Activated T-cell treated with anti-CD3 and anti-CD28 coated beads, Interleukin-2, amount 50 U/mL, for 24 hours (primary cell): ENCODE data around the gene NEXN.
A peak's percentile ranks its signal among the peaks of the same experiment; 100 is the strongest.

Source experiments
- DNase-seq: peaks from one replicate; pipeline ENCODE4 v3.0.0-alpha.2; 2020
- H3K27ac Mint-ChIP-seq: 2 replicates; pipeline ENCODE4 v1.8.0; 2020; ENCODE audit warnings: mild to moderate bottlenecking, mixed read lengths
- H3K27me3 Mint-ChIP-seq: 2 replicates; pipeline ENCODE4 v1.8.0; 2020; ENCODE audit warnings: mixed read lengths
- H3K36me3 Mint-ChIP-seq: 2 replicates; pipeline ENCODE4 v1.8.0; 2020; ENCODE audit warnings: low read depth, mixed read lengths
- H3K4me1 Mint-ChIP-seq: 2 replicates; pipeline ENCODE4 v1.8.0; 2020; ENCODE audit warnings: low read depth, mixed read lengths
- H3K4me3 Mint-ChIP-seq: 2 replicates; pipeline ENCODE4 v1.8.0; 2020; ENCODE audit warnings: mild to moderate bottlenecking, moderate library complexity, mixed read lengths
- H3K9me3 Mint-ChIP-seq: 2 replicates; pipeline ENCODE4 v1.8.0; 2020; ENCODE audit warnings: mixed read lengths

NEXN gene

DNA sequence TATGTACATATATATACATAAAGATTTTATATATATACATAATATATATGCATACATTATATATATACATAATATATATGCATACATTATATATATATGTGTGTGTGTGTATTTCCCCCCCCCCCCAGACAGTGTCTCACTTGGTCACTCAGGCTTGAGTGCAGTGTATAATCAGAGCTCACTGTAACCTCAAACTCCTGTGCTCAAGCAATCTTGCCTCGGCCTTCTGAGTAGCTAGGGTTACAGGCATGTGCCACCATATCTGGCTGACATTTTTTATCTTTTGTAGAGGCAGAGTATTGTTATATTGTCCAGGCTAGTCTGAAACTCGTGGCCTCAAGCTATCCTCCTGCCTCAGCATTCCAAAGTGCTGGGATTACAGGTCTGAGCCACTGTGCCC, 99.5 kb downstream of the NEXN start:
- Mint-ChIP-seq H3K9me3 (no peaks in the 10 kb centered on the region), H3K4me3 (no peak overlapping the region), H3K27ac (no peak overlapping the region), H3K27me3 (no peaks in the 10 kb centered on the region), H3K4me1 (peaks cover 69% of the 10 kb centered on the region), H3K36me3 (peaks cover 36% of the 10 kb centered on the region)
- DNase-seq: no peak

DNA sequence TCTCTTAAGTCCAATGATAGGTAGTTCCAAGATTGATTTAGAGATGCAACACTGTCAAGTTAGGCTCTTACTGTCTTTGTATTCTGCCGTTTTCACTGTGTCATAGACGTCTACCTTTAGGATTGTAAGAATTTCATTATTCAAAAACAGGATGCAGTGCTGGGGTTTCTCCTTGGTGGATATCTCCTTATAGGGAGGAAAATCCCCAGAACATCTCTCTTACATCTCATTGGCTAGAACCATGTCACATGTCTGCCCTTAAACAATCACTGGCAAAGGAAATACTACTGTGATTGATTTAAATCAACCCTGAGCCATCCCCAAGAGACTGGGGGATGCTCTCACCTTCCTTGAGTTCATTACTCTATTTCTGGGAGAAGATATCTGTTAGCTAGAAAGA, 101.3 kb downstream of the NEXN start:
- DNase-seq: no peak
- Mint-ChIP-seq H3K36me3 (peaks cover 31% of the 10 kb centered on the region), H3K9me3 (no peaks in the 10 kb centered on the region), H3K4me3 (no peak overlapping the region), H3K27me3 (no peaks in the 10 kb centered on the region), H3K4me1 (peaks cover 57% of the 10 kb centered on the region), H3K27ac (no peak overlapping the region)

DNA sequence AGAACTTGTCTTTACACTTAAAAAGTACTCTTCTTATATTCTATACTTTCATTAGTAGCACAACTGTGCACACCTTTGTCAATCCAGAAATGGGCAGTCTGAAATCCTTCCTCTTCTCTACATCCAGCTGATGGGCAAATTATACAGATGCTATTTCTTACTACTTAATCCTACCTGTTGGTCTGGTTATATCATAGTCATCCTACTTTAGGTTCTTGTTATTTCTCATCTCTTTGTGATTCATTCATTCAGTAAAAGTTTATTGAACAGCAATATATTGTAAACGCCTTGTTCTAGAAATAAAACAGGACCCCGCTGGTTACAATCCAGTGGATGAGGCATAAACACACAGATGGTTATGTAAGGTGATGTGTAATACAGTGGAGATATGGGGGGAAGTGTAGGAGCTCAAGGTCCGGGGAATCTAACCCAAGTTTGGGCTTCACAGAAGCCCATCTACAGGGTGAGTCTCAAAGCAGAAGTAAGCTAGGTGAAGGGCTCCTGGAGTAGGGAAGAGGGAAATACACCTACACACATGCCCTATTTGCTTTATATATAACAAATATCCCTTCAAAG, 102.3 kb downstream of the NEXN start:
- DNase-seq: no peak
- Mint-ChIP-seq H3K4me1 (peaks cover 52% of the 10 kb centered on the region), H3K27ac (peak overlapping the region; percentile 4), H3K27me3 (no peaks in the 10 kb centered on the region), H3K36me3 (peaks cover 30% of the 10 kb centered on the region), H3K4me3 (no peak overlapping the region), H3K9me3 (no peaks in the 10 kb centered on the region)

DNA sequence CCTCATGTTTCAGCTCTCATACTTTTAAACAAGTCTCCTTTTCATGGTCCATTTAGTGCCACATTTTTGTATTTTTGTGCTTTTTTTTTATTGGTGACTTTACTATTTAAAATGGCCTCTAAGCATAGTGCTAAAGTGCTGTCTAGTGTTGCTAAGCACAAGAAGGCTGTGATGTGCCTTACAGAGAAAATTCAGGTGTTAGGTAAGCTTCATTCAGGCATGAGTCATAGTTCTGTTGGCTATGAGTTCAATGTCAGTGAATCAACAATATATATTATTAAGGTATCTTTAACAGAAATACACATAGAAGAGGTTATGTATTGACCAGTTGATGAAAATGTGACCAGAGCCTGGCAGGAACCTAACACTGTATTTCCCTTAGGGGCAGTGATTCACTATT, 103.2 kb downstream of the NEXN start:
- peaks cover 29% of the 10 kb centered on the region for H3K36me3 Mint-ChIP-seq
- no peak overlapping the region for H3K4me3 Mint-ChIP-seq
- H3K4me1 Mint-ChIP-seq: peaks cover 42% of the 10 kb centered on the region
- no peak overlapping the region for H3K27ac Mint-ChIP-seq
- no peak for DNase-seq
- H3K27me3 Mint-ChIP-seq: no peaks in the 10 kb centered on the region
- no peaks in the 10 kb centered on the region for H3K9me3 Mint-ChIP-seq
